ENCODE results near the gene ANKRD9. TPM values are rescaled to one million over a fixed set of nuclear protein-coding genes. Genes with fewer than 3 reads are reported as not detected.

ANKRD9 gene
- polyA plus RNA-seq, 4 donors = 21.2 to 88.4 (median 43.6) TPM

- no peak for FAIRE-seq
- H3K27ac ChIP-seq (ENCODE audit: low read depth in 1 of 3, low read length in 2 of 3) = peak overlapping the region; percentile 23 to 82 (median 73)
- WGBS, 3 donors = 28 to 39% (median 32%) methylated on average over 22 to 37 of the region's 37 CpGs
These were observed 8.0 kb upstream of the ANKRD9 start for GRCh38 chr14:102517392-102518062.

GRCh38 chr14:102516531-102517391 is 7.2 kb upstream of the ANKRD9 start:
- Histone ChIP-seq H3K27ac (ENCODE audit: low read depth in 1 of 3, low read length in 2 of 3) (peak overlapping the region; percentile 23 to 82 (median 73)), H3K4me1 (ENCODE audit: control insufficient read depth in 3 of 3, insufficient read depth in 2 of 3, low read depth in 1 of 3, low read length in 2 of 3) (peaks cover 0 to 17% (median 6%) of the 10 kb centered on the region in 3 donors), H3K4me3 (ENCODE audit: low read depth in 1 of 3, low read length in 3 of 3) (peak overlapping the region; percentile 63 to 69 (median 67)), H3K36me3 (ENCODE audit: control insufficient read depth in 3 of 3, insufficient read depth in 2 of 3, low read depth in 1 of 3, low read length in 3 of 3) (no peaks in the 10 kb centered on the region), H3K27me3 (ENCODE audit: control insufficient read depth in 3 of 3, insufficient read depth in 3 of 3, low read length in 3 of 3) (no peaks in the 10 kb centered on the region), H3K9me3 (ENCODE audit: control insufficient read depth in 2 of 2, insufficient read depth in 1 of 2, low read depth in 1 of 2, low read length in 1 of 2) (no peaks in the 10 kb centered on the region)
- WGBS, 3 donors = 1% methylated on average over 59 to 95 of the region's 95 CpGs
- FAIRE-seq (no peak), DNase-seq (peak; percentile 55 to 83)

More at GRCh38 chr14:102517392-102518062, 8.0 kb upstream of the ANKRD9 start:
- Histone ChIP-seq H3K4me3 (ENCODE audit: low read depth in 1 of 3, low read length in 3 of 3) (peak overlapping the region; percentile 63 to 69 (median 67)), H3K36me3 (ENCODE audit: control insufficient read depth in 3 of 3, insufficient read depth in 2 of 3, low read depth in 1 of 3, low read length in 3 of 3) (no peaks in the 10 kb centered on the region), H3K9me3 (ENCODE audit: control insufficient read depth in 2 of 2, insufficient read depth in 1 of 2, low read depth in 1 of 2, low read length in 1 of 2) (no peaks in the 10 kb centered on the region), H3K4me1 (ENCODE audit: control insufficient read depth in 3 of 3, insufficient read depth in 2 of 3, low read depth in 1 of 3, low read length in 2 of 3) (peaks cover 0 to 10% (median 3%) of the 10 kb centered on the region in 3 donors), H3K27me3 (ENCODE audit: control insufficient read depth in 3 of 3, insufficient read depth in 3 of 3, low read length in 3 of 3) (no peaks in the 10 kb centered on the region)
- DNase-seq = peak in 1 of 2 donors; percentile 54

GRCh38 chr14:102514987-102515733 is 5.6 kb upstream of the ANKRD9 start:
- Histone ChIP-seq H3K36me3 (ENCODE audit: control insufficient read depth in 3 of 3, insufficient read depth in 2 of 3, low read depth in 1 of 3, low read length in 3 of 3) (no peaks in the 10 kb centered on the region), H3K27ac (ENCODE audit: low read depth in 1 of 3, low read length in 2 of 3) (no peak overlapping the region), H3K27me3 (ENCODE audit: control insufficient read depth in 3 of 3, insufficient read depth in 3 of 3, low read length in 3 of 3) (no peaks in the 10 kb centered on the region), H3K9me3 (ENCODE audit: control insufficient read depth in 2 of 2, insufficient read depth in 1 of 2, low read depth in 1 of 2, low read length in 1 of 2) (no peaks in the 10 kb centered on the region), H3K4me3 (ENCODE audit: low read depth in 1 of 3, low read length in 3 of 3) (no peak overlapping the region), H3K4me1 (ENCODE audit: control insufficient read depth in 3 of 3, insufficient read depth in 2 of 3, low read depth in 1 of 3, low read length in 2 of 3) (peaks cover 0 to 33% (median 6%) of the 10 kb centered on the region in 3 donors)
- WGBS, 3 donors = 85 to 90% (median 88%) methylated on average over 12 of the region's 12 CpGs
- no peak for DNase-seq
- no peak for FAIRE-seq

- no peaks in the 10 kb centered on the region for H3K27me3 ChIP-seq (ENCODE audit: control insufficient read depth in 3 of 3, insufficient read depth in 3 of 3, low read length in 3 of 3)
- H3K36me3 ChIP-seq (ENCODE audit: control insufficient read depth in 3 of 3, insufficient read depth in 2 of 3, low read depth in 1 of 3, low read length in 3 of 3) = no peaks in the 10 kb centered on the region
- no peak for DNase-seq
- no peak for FAIRE-seq
- H3K4me1 ChIP-seq (ENCODE audit: control insufficient read depth in 3 of 3, insufficient read depth in 2 of 3, low read depth in 1 of 3, low read length in 2 of 3) = peaks cover 0 to 35% (median 6%) of the 10 kb centered on the region in 3 donors
- no peaks in the 10 kb centered on the region for H3K9me3 ChIP-seq (ENCODE audit: control insufficient read depth in 2 of 2, insufficient read depth in 1 of 2, low read depth in 1 of 2, low read length in 1 of 2)
- H3K27ac ChIP-seq (ENCODE audit: low read depth in 1 of 3, low read length in 2 of 3) = no peak overlapping the region
- 82 to 92% (median 88%) methylated on average over 20 to 21 of the region's 21 CpGs for WGBS, 3 donors
- no peak overlapping the region for H3K4me3 ChIP-seq (ENCODE audit: low read depth in 1 of 3, low read length in 3 of 3)
These were observed 4.6 kb upstream of the ANKRD9 start for GRCh38 chr14:102513899-102514772.

GRCh38 chr14:102512793-102513300 is 3.3 kb upstream of the ANKRD9 start:
- Histone ChIP-seq H3K4me3 (ENCODE audit: low read depth in 1 of 3, low read length in 3 of 3) (no peak overlapping the region), H3K36me3 (ENCODE audit: control insufficient read depth in 3 of 3, insufficient read depth in 2 of 3, low read depth in 1 of 3, low read length in 3 of 3) (peaks cover 0 to 5% (median 0%) of the 10 kb centered on the region in 3 donors), H3K4me1 (ENCODE audit: control insufficient read depth in 3 of 3, insufficient read depth in 2 of 3, low read depth in 1 of 3, low read length in 2 of 3) (peaks cover 0 to 41% (median 6%) of the 10 kb centered on the region in 3 donors), H3K27ac (ENCODE audit: low read depth in 1 of 3, low read length in 2 of 3) (peak overlapping the region in 2 of 3 donors; percentile 34 to 82), H3K27me3 (ENCODE audit: control insufficient read depth in 3 of 3, insufficient read depth in 3 of 3, low read length in 3 of 3) (no peaks in the 10 kb centered on the region), H3K9me3 (ENCODE audit: control insufficient read depth in 2 of 2, insufficient read depth in 1 of 2, low read depth in 1 of 2, low read length in 1 of 2) (no peaks in the 10 kb centered on the region)
- 78 to 84% (median 83%) methylated on average over 11 of the region's 11 CpGs for WGBS, 3 donors
- FAIRE-seq = no peak
- no peak for DNase-seq

- Histone ChIP-seq H3K9me3 (ENCODE audit: control insufficient read depth in 2 of 2, insufficient read depth in 1 of 2, low read depth in 1 of 2, low read length in 1 of 2) (no peaks in the 10 kb centered on the region), H3K27me3 (ENCODE audit: control insufficient read depth in 3 of 3, insufficient read depth in 3 of 3, low read length in 3 of 3) (no peaks in the 10 kb centered on the region), H3K36me3 (ENCODE audit: control insufficient read depth in 3 of 3, insufficient read depth in 2 of 3, low read depth in 1 of 3, low read length in 3 of 3) (peaks cover 0 to 10% (median 6%) of the 10 kb centered on the region in 3 donors), H3K4me3 (ENCODE audit: low read depth in 1 of 3, low read length in 3 of 3) (no peak overlapping the region), H3K27ac (ENCODE audit: low read depth in 1 of 3, low read length in 2 of 3) (peak overlapping the region; percentile 82 to 96 (median 83)), H3K4me1 (ENCODE audit: control insufficient read depth in 3 of 3, insufficient read depth in 2 of 3, low read depth in 1 of 3, low read length in 2 of 3) (peaks cover 0 to 46% (median 6%) of the 10 kb centered on the region in 3 donors)
- DNase-seq (peak; percentile 87 to 93), FAIRE-seq (no peak)
- 29 to 66% (median 37%) methylated on average over 5 of the region's 5 CpGs for WGBS, 3 donors
These were observed 2.0 kb upstream of the ANKRD9 start for GRCh38 chr14:102511538-102511937.

- FAIRE-seq (no peak), DNase-seq (peak; percentile 90 to 92)
- Histone ChIP-seq H3K27me3 (ENCODE audit: control insufficient read depth in 3 of 3, insufficient read depth in 3 of 3, low read length in 3 of 3) (no peaks in the 10 kb centered on the region), H3K4me3 (ENCODE audit: low read depth in 1 of 3, low read length in 3 of 3) (peak overlapping the region in 2 of 3 donors; percentile 63 to 69), H3K27ac (ENCODE audit: low read depth in 1 of 3, low read length in 2 of 3) (peak overlapping the region; percentile 82 to 96 (median 83)), H3K4me1 (ENCODE audit: control insufficient read depth in 3 of 3, insufficient read depth in 2 of 3, low read depth in 1 of 3, low read length in 2 of 3) (peaks cover 0 to 53% (median 6%) of the 10 kb centered on the region in 3 donors), H3K9me3 (ENCODE audit: control insufficient read depth in 2 of 2, insufficient read depth in 1 of 2, low read depth in 1 of 2, low read length in 1 of 2) (no peaks in the 10 kb centered on the region), H3K36me3 (ENCODE audit: control insufficient read depth in 3 of 3, insufficient read depth in 2 of 3, low read depth in 1 of 3, low read length in 3 of 3) (peaks cover 0 to 17% (median 6%) of the 10 kb centered on the region in 3 donors)
- 24 to 49% (median 36%) methylated on average over 19 of the region's 19 CpGs for WGBS, 3 donors
These were observed 1.3 kb upstream of the ANKRD9 start for GRCh38 chr14:102510616-102511520.

All from small intestine (tissue), 7 donors.